ENCODE results near the gene RFX5. TPM values are rescaled to one million over a fixed set of nuclear protein-coding genes. Genes with fewer than 3 reads are reported as not detected.

Gene RFX5
- total and polyA plus RNA-seq, 9 donors, result 20.2 to 30.3 (median 25.6) TPM

DNA sequence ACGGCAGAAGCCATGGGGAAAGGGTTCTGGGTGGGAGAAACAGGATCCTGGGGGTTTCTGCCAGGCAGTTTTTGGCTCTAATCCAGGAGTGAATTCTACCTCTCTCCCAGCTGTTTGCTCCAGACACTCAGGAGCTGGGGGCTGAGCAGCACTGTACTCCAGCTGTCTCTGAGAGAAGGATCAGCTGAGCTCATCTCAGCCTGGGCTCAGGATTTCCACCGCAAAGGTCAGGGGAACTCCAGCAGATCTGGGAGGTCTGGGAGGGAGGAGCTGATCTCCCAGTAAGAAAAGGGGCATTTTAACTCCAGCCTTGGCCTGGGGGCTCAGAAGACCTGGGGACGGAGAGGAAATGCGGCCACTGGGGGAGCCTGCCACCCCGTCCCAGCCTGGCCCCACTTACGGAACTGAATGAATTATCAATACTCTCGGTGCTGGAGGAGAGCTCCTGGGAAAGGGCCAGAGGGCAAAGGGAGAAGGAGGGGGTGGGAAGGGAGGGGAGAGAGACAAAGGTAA is 37.2 kb downstream of the RFX5 start:
- H3K36me3 ChIP-seq (ENCODE audit: control insufficient read depth, insufficient read depth, low read length), result peaks cover 83% of the 10 kb centered on the region
- no peaks in the 10 kb centered on the region for H3K27me3 ChIP-seq (ENCODE audit: control insufficient read depth, insufficient read depth, low read length)
- H3K4me3 ChIP-seq (ENCODE audit: low read length), result no peak overlapping the region
- H3K27ac ChIP-seq (ENCODE audit: low read length), result peak overlapping the region; percentile 85
- no peaks in the 10 kb centered on the region for H3K9me3 ChIP-seq (replicated peaks; ENCODE audit: control insufficient read depth, low read depth, low read length)
- peaks cover 44% of the 10 kb centered on the region for H3K4me1 ChIP-seq (ENCODE audit: control insufficient read depth, insufficient read depth, low read length)
- peak; percentile 82 for DNase-seq
- WGBS (ENCODE audit: insufficient coverage), result 20% methylated on average over 1 of the region's 7 CpGs

DNA sequence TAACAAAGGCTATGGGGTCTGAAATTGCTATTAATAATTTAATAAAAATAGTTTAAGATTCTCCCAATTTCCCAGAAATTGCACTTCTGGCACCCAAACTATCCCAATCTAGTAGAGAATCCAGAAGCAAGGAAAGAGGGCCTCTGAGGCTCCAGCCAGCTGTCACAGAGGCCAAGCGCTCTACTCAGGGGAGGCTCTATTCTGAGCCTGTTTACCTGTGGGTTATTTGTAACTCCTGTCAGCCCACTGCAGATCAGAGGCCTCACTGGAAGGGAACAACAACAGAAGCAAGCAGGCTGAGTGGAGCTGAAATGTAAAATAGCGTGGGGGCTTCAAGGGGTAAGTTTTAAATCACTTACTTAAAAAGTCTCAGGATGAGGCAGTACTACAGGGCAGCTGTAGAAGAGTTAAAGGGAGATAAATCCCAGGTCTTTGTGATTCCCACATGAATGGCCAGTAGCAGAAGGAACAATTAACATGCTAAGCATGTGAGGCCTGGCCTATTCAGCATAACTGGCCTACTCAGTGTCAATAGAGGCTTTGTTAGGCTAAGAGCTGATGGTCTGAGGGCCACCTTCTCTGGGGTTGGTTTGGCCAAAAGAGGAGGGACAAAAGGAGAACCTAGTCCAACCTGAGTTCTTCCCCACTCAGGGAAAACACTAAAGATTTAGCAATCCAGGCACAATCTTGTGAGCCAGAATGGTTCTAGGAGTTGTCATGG is 52.1 kb downstream of the RFX5 start:
- Histone ChIP-seq H3K9me3 (replicated peaks; ENCODE audit: control insufficient read depth, low read depth, low read length) (no peaks in the 10 kb centered on the region), H3K27me3 (ENCODE audit: control insufficient read depth, insufficient read depth, low read length) (no peaks in the 10 kb centered on the region), H3K4me1 (ENCODE audit: control insufficient read depth, insufficient read depth, low read length) (peaks cover 14% of the 10 kb centered on the region), H3K36me3 (ENCODE audit: control insufficient read depth, insufficient read depth, low read length) (peaks cover 94% of the 10 kb centered on the region), H3K27ac (ENCODE audit: low read length) (no peak overlapping the region), H3K4me3 (ENCODE audit: low read length) (no peak overlapping the region)
- WGBS (ENCODE audit: insufficient coverage), result 83% methylated on average over 1 of the region's 2 CpGs
- no peak for DNase-seq

DNA sequence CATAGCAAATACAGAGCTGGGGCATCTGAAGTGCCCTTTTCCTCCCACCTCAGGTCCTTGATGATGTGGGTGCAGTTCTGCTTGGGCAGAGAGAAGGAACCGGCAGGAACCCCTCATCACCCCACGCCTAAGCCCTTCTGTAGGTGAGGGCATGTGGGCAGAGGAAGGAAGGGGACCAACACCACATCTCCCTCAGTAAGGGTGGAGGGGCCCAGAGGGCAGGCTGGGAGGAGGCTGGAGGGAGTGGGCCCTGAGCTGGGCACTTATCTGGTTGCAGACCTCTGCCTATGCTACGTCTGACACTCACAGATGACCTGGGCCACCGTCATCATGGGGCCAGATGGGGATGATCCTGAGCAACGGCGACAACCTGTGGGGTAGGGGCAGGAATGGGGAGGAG is 54.0 kb downstream of the RFX5 start:
- Histone ChIP-seq H3K4me1 (ENCODE audit: control insufficient read depth, insufficient read depth, low read length) (peaks cover 14% of the 10 kb centered on the region), H3K36me3 (ENCODE audit: control insufficient read depth, insufficient read depth, low read length) (peaks cover 94% of the 10 kb centered on the region), H3K9me3 (replicated peaks; ENCODE audit: control insufficient read depth, low read depth, low read length) (no peaks in the 10 kb centered on the region), H3K27ac (ENCODE audit: low read length) (peak overlapping the region; percentile 65), H3K4me3 (ENCODE audit: low read length) (no peak overlapping the region), H3K27me3 (ENCODE audit: control insufficient read depth, insufficient read depth, low read length) (no peaks in the 10 kb centered on the region)
- 91% methylated on average over 4 of the region's 6 CpGs for WGBS (ENCODE audit: insufficient coverage)
- no peak for DNase-seq

DNA sequence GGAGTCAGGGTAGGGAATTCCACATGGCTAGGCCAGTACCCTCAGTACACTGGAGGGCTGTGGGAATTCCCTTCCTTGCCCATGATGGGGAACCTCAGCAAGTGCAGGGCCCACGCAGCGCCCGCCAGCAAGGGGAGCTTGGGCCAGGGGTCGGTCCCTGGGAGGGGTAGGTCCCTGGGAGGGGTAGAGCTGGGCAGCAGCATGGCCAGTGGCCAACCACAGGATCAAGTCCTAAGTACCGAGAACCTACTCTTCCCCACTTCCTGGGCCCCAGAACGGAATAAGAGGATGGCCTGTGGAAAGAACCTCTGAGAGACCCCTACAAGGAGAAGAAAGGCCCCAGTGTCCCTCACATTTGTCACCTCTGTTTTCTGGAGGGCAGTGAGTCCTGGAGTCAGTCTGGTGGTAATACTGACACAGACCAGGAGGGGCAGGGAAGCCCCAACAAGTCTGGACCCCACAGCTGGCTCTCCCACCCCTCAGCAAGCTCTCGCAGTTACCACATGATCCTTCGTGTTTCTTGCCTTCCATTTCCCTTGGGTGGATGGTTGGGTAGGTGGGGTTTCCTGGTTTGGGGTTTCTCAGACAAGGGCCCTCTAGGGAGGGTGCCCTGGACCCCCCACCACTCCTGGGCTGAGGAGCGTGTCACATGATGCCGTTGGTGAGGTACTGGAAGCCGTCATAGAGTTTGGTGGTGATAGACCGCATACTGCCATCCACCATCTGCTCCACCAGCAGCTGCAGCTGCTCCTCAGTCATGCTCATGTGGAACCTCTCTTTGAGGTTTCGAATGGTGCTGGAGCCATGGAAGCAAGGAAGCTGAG is 54.6 kb downstream of the RFX5 start:
- no peaks in the 10 kb centered on the region for H3K9me3 ChIP-seq (replicated peaks; ENCODE audit: control insufficient read depth, low read depth, low read length)
- DNase-seq, result no peak
- no peak overlapping the region for H3K4me3 ChIP-seq (ENCODE audit: low read length)
- 50% methylated on average over 1 of the region's 13 CpGs for WGBS (ENCODE audit: insufficient coverage)
- H3K36me3 ChIP-seq (ENCODE audit: control insufficient read depth, insufficient read depth, low read length), result peaks cover 94% of the 10 kb centered on the region
- no peaks in the 10 kb centered on the region for H3K27me3 ChIP-seq (ENCODE audit: control insufficient read depth, insufficient read depth, low read length)
- peak overlapping the region; percentile 75 for H3K27ac ChIP-seq (ENCODE audit: low read length)
- H3K4me1 ChIP-seq (ENCODE audit: control insufficient read depth, insufficient read depth, low read length), result peaks cover 14% of the 10 kb centered on the region

DNA sequence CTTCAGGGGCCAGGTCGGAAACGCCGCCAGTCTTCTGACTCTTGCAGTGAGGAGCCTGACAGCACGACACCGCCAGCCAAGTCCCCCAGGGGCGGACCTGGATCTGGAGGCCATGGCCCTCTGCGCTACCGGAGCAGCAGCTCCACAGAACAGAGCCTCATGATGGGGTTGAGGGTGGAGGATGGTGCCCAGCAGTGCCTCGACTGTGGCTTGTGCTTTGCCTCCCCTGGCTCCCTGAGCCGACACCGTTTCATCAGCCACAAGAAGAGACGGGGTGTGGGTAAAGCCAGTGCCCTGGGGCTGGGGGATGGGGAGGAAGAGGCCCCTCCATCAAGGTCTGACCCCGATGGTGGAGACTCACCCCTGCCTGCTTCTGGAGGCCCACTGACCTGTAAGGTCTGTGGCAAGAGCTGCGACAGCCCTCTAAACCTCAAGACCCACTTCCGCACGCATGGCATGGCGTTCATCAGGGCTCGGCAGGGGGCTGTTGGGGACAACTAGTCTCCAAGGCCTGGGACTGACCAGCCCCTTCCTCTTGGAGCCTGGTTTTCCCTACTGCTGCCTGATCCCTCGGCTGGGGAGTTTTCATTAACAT is 56.2 kb downstream of the RFX5 start:
- no peak overlapping the region for H3K4me3 ChIP-seq (ENCODE audit: low read length)
- no peaks in the 10 kb centered on the region for H3K27me3 ChIP-seq (ENCODE audit: control insufficient read depth, insufficient read depth, low read length)
- H3K27ac ChIP-seq (ENCODE audit: low read length), result no peak overlapping the region
- H3K4me1 ChIP-seq (ENCODE audit: control insufficient read depth, insufficient read depth, low read length), result peaks cover 14% of the 10 kb centered on the region
- WGBS (ENCODE audit: insufficient coverage), result 67% methylated on average over 12 of the region's 19 CpGs
- DNase-seq, result no peak
- H3K9me3 ChIP-seq (replicated peaks; ENCODE audit: control insufficient read depth, low read depth, low read length), result no peaks in the 10 kb centered on the region
- peaks cover 96% of the 10 kb centered on the region for H3K36me3 ChIP-seq (ENCODE audit: control insufficient read depth, insufficient read depth, low read length)

Other genes starting within 250 kb of the RFX5 start
- gene SEMA6C, start 200.6 kb downstream of the RFX5 start, total RNA-seq, result 33.4 TPM
- gene SEMA6C, start 200.6 kb downstream of the RFX5 start, polyA plus RNA-seq (ENCODE audit: insufficient read depth in 1 of 8, insufficient read length in 8 of 8, low replicate concordance in 1 of 8), result 100 to 1,000 TPM in 1 of 8 donors, 10 to 100 TPM in 7; 56.3 to 112 (median 88.1) TPM
- 3.0 TPM for gene TNFAIP8L2, start 190.6 kb downstream of the RFX5 start, total RNA-seq
- 1 to 10 TPM; 1.5 to 2.5 (median 2.1) TPM for gene TNFAIP8L2, start 190.6 kb downstream of the RFX5 start, polyA plus RNA-seq (ENCODE audit: insufficient read depth in 1 of 8, insufficient read length in 8 of 8, low replicate concordance in 1 of 8)
- 14.1 TPM for gene LYSMD1, start 181.3 kb downstream of the RFX5 start, total RNA-seq
- 10 to 100 TPM; 10.2 to 12.9 (median 11.6) TPM for gene LYSMD1, start 181.3 kb downstream of the RFX5 start, polyA plus RNA-seq (ENCODE audit: insufficient read depth in 1 of 8, insufficient read length in 8 of 8, low replicate concordance in 1 of 8)
- gene SCNM1, start 181.1 kb downstream of the RFX5 start, total RNA-seq, result 53.6 TPM
- gene SCNM1, start 181.1 kb downstream of the RFX5 start, polyA plus RNA-seq (ENCODE audit: insufficient read depth in 1 of 8, insufficient read length in 8 of 8, low replicate concordance in 1 of 8), result 10 to 100 TPM; 32.9 to 42.8 (median 36.7) TPM
- gene TMOD4, start 171.3 kb downstream of the RFX5 start, total RNA-seq, result 15.2 TPM
- 10 to 100 TPM; 15.4 to 38.4 (median 22.6) TPM for gene TMOD4, start 171.3 kb downstream of the RFX5 start, polyA plus RNA-seq (ENCODE audit: insufficient read depth in 1 of 8, insufficient read length in 8 of 8, low replicate concordance in 1 of 8)
- 45.0 TPM for gene VPS72, start 157.1 kb downstream of the RFX5 start, total RNA-seq
- gene VPS72, start 157.1 kb downstream of the RFX5 start, polyA plus RNA-seq (ENCODE audit: insufficient read depth in 1 of 8, insufficient read length in 8 of 8, low replicate concordance in 1 of 8), result 10 to 100 TPM; 44.2 to 59.9 (median 52.8) TPM
- 27.1 TPM for gene PIP5K1A, start 148.7 kb downstream of the RFX5 start, total RNA-seq
- 10 to 100 TPM; 35.0 to 46.0 (median 38.3) TPM for gene PIP5K1A, start 148.7 kb downstream of the RFX5 start, polyA plus RNA-seq (ENCODE audit: insufficient read depth in 1 of 8, insufficient read length in 8 of 8, low replicate concordance in 1 of 8)
- gene PSMD4, start 92.5 kb downstream of the RFX5 start, total RNA-seq, result 183 TPM
- 100 to 1,000 TPM; 122 to 141 (median 128) TPM for gene PSMD4, start 92.5 kb downstream of the RFX5 start, polyA plus RNA-seq (ENCODE audit: insufficient read depth in 1 of 8, insufficient read length in 8 of 8, low replicate concordance in 1 of 8)
- gene ZNF687, start 65.0 kb downstream of the RFX5 start, total RNA-seq, result 8.5 TPM
- 10 to 100 TPM; 11.1 to 14.8 (median 13.7) TPM for gene ZNF687, start 65.0 kb downstream of the RFX5 start, polyA plus RNA-seq (ENCODE audit: insufficient read depth in 1 of 8, insufficient read length in 8 of 8, low replicate concordance in 1 of 8)
- 31.4 TPM for gene PI4KB, start 19.8 kb downstream of the RFX5 start, total RNA-seq
- 10 to 100 TPM; 43.6 to 59.1 (median 51.9) TPM for gene PI4KB, start 19.8 kb downstream of the RFX5 start, polyA plus RNA-seq (ENCODE audit: insufficient read depth in 1 of 8, insufficient read length in 8 of 8, low replicate concordance in 1 of 8)
- 31.2 TPM for gene SELENBP1, start 25.5 kb upstream of the RFX5 start, total RNA-seq
- gene SELENBP1, start 25.5 kb upstream of the RFX5 start, polyA plus RNA-seq (ENCODE audit: insufficient read depth in 1 of 8, insufficient read length in 8 of 8, low replicate concordance in 1 of 8), result 10 to 100 TPM; 28.2 to 50.1 (median 37.6) TPM
- 211 TPM for gene PSMB4, start 52.3 kb upstream of the RFX5 start, total RNA-seq
- 100 to 1,000 TPM; 158 to 193 (median 184) TPM for gene PSMB4, start 52.3 kb upstream of the RFX5 start, polyA plus RNA-seq (ENCODE audit: insufficient read depth in 1 of 8, insufficient read length in 8 of 8, low replicate concordance in 1 of 8)
- gene POGZ, start 112.2 kb upstream of the RFX5 start, total RNA-seq, result 37.7 TPM
- 10 to 100 TPM; 45.3 to 66.0 (median 52.1) TPM for gene POGZ, start 112.2 kb upstream of the RFX5 start, polyA plus RNA-seq (ENCODE audit: insufficient read depth in 1 of 8, insufficient read length in 8 of 8, low replicate concordance in 1 of 8)
- gene CGN, start 164.1 kb upstream of the RFX5 start, total RNA-seq, result 0.35 TPM
- 1 to 10 TPM in 3 of 8 donors, under 1 TPM in 5; 0.31 to 6.4 (median 0.91) TPM for gene CGN, start 164.1 kb upstream of the RFX5 start, polyA plus RNA-seq (ENCODE audit: insufficient read depth in 1 of 8, insufficient read length in 8 of 8, low replicate concordance in 1 of 8)
- 6.2 TPM for gene TUFT1, start 193.1 kb upstream of the RFX5 start, total RNA-seq
- gene TUFT1, start 193.1 kb upstream of the RFX5 start, polyA plus RNA-seq (ENCODE audit: insufficient read depth in 1 of 8, insufficient read length in 8 of 8, low replicate concordance in 1 of 8), result 1 to 10 TPM; 6.0 to 9.6 (median 7.3) TPM

All from muscle of leg (tissue), 11 donors.